MG63 (cell line): ENCODE measurements around the gene C1QTNF8. TPM values are rescaled to one million over a fixed set of nuclear protein-coding genes. Genes with fewer than 3 reads are reported as not detected.
A peak's percentile ranks its signal among the peaks of the same experiment; 100 is the strongest.

ENCODE experiments used
- DNase-seq: peaks from one replicate; pipeline ENCODE4 v3.0.0-alpha.2; 2020
- H3K27me3 ChIP-seq: fragments of 250-450 bp; sonication (Bioruptor Pico); 2 replicates; pipeline ENCODE4 v1.5.1; 2020; ENCODE audit warnings: mild to moderate bottlenecking, moderate library complexity
- H3K36me3 ChIP-seq: fragments of 250-450 bp; sonication (Bioruptor Pico); 2 replicates; pipeline ENCODE4 v1.5.1; 2020; ENCODE audit warnings: mild to moderate bottlenecking, moderate library complexity
- H3K4me3 ChIP-seq: fragments of 250-450 bp; sonication (Bioruptor Pico); 2 replicates; pipeline ENCODE4 v1.5.1; 2020; ENCODE audit warnings: mild to moderate bottlenecking, moderate library complexity
- H3K9me3 ChIP-seq: fragments of 250-450 bp; sonication (Bioruptor Pico); 2 replicates; pipeline ENCODE4 v1.5.1; 2020; ENCODE audit warnings: mild to moderate bottlenecking, moderate library complexity
- total RNA-seq: library from RNA; depleted of rRNA; stranded (reverse); fragments of >200 nt; shearing (Covaris generic); gene quantifications from 2 replicates; pipeline ENCODE4 v1.2.3, GENCODE V29; 2014; ENCODE audit warnings: low replicate concordance

C1QTNF8 gene
- total RNA-seq, 1 experiment from 2014 or later = not detected

GRCh38 chr16:1077877-1078578 is 18.0 kb downstream of the C1QTNF8 start:
- Histone ChIP-seq H3K9me3 (no peaks in the 10 kb centered on the region), H3K27me3 (peaks cover 53% of the 10 kb centered on the region), H3K36me3 (no peaks in the 10 kb centered on the region), H3K4me3 (no peak overlapping the region)
- no peak for DNase-seq

GRCh38 chr16:1076801-1077576 is 19.1 kb downstream of the C1QTNF8 start:
- peaks cover 61% of the 10 kb centered on the region for H3K27me3 ChIP-seq
- H3K9me3 ChIP-seq = no peaks in the 10 kb centered on the region
- H3K36me3 ChIP-seq = no peaks in the 10 kb centered on the region
- H3K4me3 ChIP-seq = no peak overlapping the region
- DNase-seq = no peak

- peaks cover 76% of the 10 kb centered on the region for H3K27me3 ChIP-seq
Measured at GRCh38 chr16:1075546-1075945, 20.5 kb downstream of the C1QTNF8 start.

GRCh38 chr16:1074379-1074649 is 21.7 kb downstream of the C1QTNF8 start:
- no peaks in the 10 kb centered on the region for H3K36me3 ChIP-seq
- H3K4me3 ChIP-seq = no peak overlapping the region
- H3K27me3 ChIP-seq = peaks cover 80% of the 10 kb centered on the region
- no peak for DNase-seq
- no peaks in the 10 kb centered on the region for H3K9me3 ChIP-seq

More at GRCh38 chr16:1075546-1075945, 20.5 kb downstream of the C1QTNF8 start:
- H3K9me3 ChIP-seq = no peaks in the 10 kb centered on the region
- no peak for DNase-seq
- H3K4me3 ChIP-seq = no peak overlapping the region
- no peaks in the 10 kb centered on the region for H3K36me3 ChIP-seq

GRCh38 chr16:1073566-1074378 is 22.3 kb downstream of the C1QTNF8 start:
- DNase-seq = no peak
- Histone ChIP-seq H3K4me3 (no peak overlapping the region), H3K27me3 (peaks cover 82% of the 10 kb centered on the region), H3K36me3 (no peaks in the 10 kb centered on the region), H3K9me3 (no peaks in the 10 kb centered on the region)

GRCh38 chr16:1073262-1073558 is 22.8 kb downstream of the C1QTNF8 start:
- Histone ChIP-seq H3K9me3 (no peaks in the 10 kb centered on the region), H3K4me3 (no peak overlapping the region), H3K27me3 (peaks cover 83% of the 10 kb centered on the region), H3K36me3 (no peaks in the 10 kb centered on the region)
- DNase-seq = no peak

- no peak within 1 kb of the TSS for H3K4me3 ChIP-seq
- peaks cover 83% of the 10 kb centered on the region for H3K27me3 ChIP-seq
- H3K9me3 ChIP-seq = no peaks in the 10 kb centered on the region
- DNase-seq = no peak
- no peaks in the 10 kb centered on the region for H3K36me3 ChIP-seq
Measured at GRCh38 chr16:1072526-1073261, 23.4 kb downstream of the C1QTNF8 start, which contains the start of gene SSTR5. Gene SSTR5, plus strand, starts transcription at chr16:1072747. Its CDS starts 6,122 bp downstream, at chr16:1078869.

GRCh38 chr16:1071561-1072225 is 24.4 kb downstream of the C1QTNF8 start:
- DNase-seq = no peak
- Histone ChIP-seq H3K9me3 (no peaks in the 10 kb centered on the region), H3K27me3 (peaks cover 83% of the 10 kb centered on the region), H3K36me3 (no peaks in the 10 kb centered on the region), H3K4me3 (no peak overlapping the region)

GRCh38 chr16:1070864-1071408 is 25.1 kb downstream of the C1QTNF8 start:
- no peaks in the 10 kb centered on the region for H3K36me3 ChIP-seq
- peaks cover 85% of the 10 kb centered on the region for H3K27me3 ChIP-seq
- DNase-seq = no peak
- no peak overlapping the region for H3K4me3 ChIP-seq
- no peaks in the 10 kb centered on the region for H3K9me3 ChIP-seq

GRCh38 chr16:1070084-1070863 is 25.8 kb downstream of the C1QTNF8 start:
- peaks cover 88% of the 10 kb centered on the region for H3K27me3 ChIP-seq
- no peak for DNase-seq
- no peaks in the 10 kb centered on the region for H3K9me3 ChIP-seq
- no peak overlapping the region for H3K4me3 ChIP-seq
- H3K36me3 ChIP-seq = no peaks in the 10 kb centered on the region

- Histone ChIP-seq H3K4me3 (no peak overlapping the region), H3K36me3 (no peaks in the 10 kb centered on the region), H3K9me3 (no peaks in the 10 kb centered on the region), H3K27me3 (peaks cover 88% of the 10 kb centered on the region)
- peak; percentile 40 for DNase-seq
Measured at GRCh38 chr16:1069154-1069553, 26.9 kb downstream of the C1QTNF8 start.

GRCh38 chr16:1068451-1068850 is 27.6 kb downstream of the C1QTNF8 start:
- Histone ChIP-seq H3K27me3 (peaks cover 88% of the 10 kb centered on the region), H3K9me3 (no peaks in the 10 kb centered on the region), H3K4me3 (no peak overlapping the region), H3K36me3 (no peaks in the 10 kb centered on the region)
- peak; percentile 39 for DNase-seq

- H3K4me3 ChIP-seq = no peak overlapping the region
- peaks cover 80% of the 10 kb centered on the region for H3K27me3 ChIP-seq
- no peaks in the 10 kb centered on the region for H3K36me3 ChIP-seq
- DNase-seq = no peak
- H3K9me3 ChIP-seq = no peaks in the 10 kb centered on the region
Measured at GRCh38 chr16:1067629-1068028, 28.4 kb downstream of the C1QTNF8 start.

- Histone ChIP-seq H3K4me3 (no peak overlapping the region), H3K27me3 (peaks cover 72% of the 10 kb centered on the region), H3K36me3 (no peaks in the 10 kb centered on the region), H3K9me3 (no peaks in the 10 kb centered on the region)
- no peak for DNase-seq
Measured at GRCh38 chr16:1066584-1067172, 29.4 kb downstream of the C1QTNF8 start.

- Histone ChIP-seq H3K36me3 (no peaks in the 10 kb centered on the region), H3K27me3 (peaks cover 61% of the 10 kb centered on the region), H3K9me3 (no peaks in the 10 kb centered on the region)
Measured at GRCh38 chr16:1065469-1066128, 30.4 kb downstream of the C1QTNF8 start.

More at GRCh38 chr16:1065469-1066128, 30.4 kb downstream of the C1QTNF8 start:
- DNase-seq = no peak
- H3K4me3 ChIP-seq = no peak overlapping the region
